OCI-LY1 (cell line): ENCODE results near the gene C2CD4A.
A peak's percentile ranks its signal among the peaks of the same experiment; 100 is the strongest.
"Not testable (repeated sequence)": the region's sequence is repeated elsewhere in the genome, so short reads cannot be mapped to it uniquely, and the experiment has no call there.

Experiments
- H2AFZ ChIP-seq: fragments of 200-600 bp; sonication (generic), shearing (Covaris generic); 2 replicates; pipeline ENCODE4 v1.6.0; 2014; ENCODE audit warnings: antibody characterized with exemption, mild to moderate bottlenecking, low read length
- H3F3A ChIP-seq: fragments of 200-600 bp; sonication (generic), shearing (Covaris generic); 2 replicates; pipeline ENCODE4 v1.6.0; 2014; ENCODE audit warnings: mild to moderate bottlenecking, antibody characterized with exemption, low read length, moderate library complexity; ENCODE audit not compliant: insufficient read depth
- H3K27ac ChIP-seq: fragments of 200-600 bp; sonication (generic); 2 replicates; pipeline ENCODE4 v1.5.1; 2014; ENCODE audit warnings: low read length, mixed run types, mild to moderate bottlenecking, low read depth; ENCODE audit not compliant: poor library complexity, severe bottlenecking
- H3K27me3 ChIP-seq: fragments of 200-600 bp; sonication (generic); 2 replicates; pipeline ENCODE4 v1.6.0; 2014; ENCODE audit warnings: antibody characterized with exemption, mild to moderate bottlenecking, low read length, moderate library complexity; ENCODE audit not compliant: insufficient read depth
- H3K36me3 ChIP-seq: fragments of 200-600 bp; sonication (generic); 2 replicates; pipeline ENCODE4 v1.6.1; 2014; ENCODE audit warnings: mild to moderate bottlenecking, antibody characterized with exemption, low read length, moderate library complexity, mixed read lengths; ENCODE audit not compliant: insufficient read depth
- H3K4me1 ChIP-seq: fragments of 200-600 bp; sonication (generic); 2 replicates; pipeline ENCODE4 v1.5.1; 2014; ENCODE audit warnings: mild to moderate bottlenecking, low read length, moderate library complexity; ENCODE audit not compliant: insufficient read depth, severe bottlenecking
- H3K4me2 ChIP-seq: fragments of 200-600 bp; sonication (generic), shearing (Covaris generic); 2 replicates; pipeline ENCODE4 v1.6.1; 2014; ENCODE audit warnings: low read length
- H3K4me3 ChIP-seq: fragments of 200-600 bp; sonication (generic); 2 replicates; pipeline ENCODE4 v1.5.1; 2014; ENCODE audit warnings: low read length, low read depth, mild to moderate bottlenecking, mixed read lengths; ENCODE audit not compliant: poor library complexity, severe bottlenecking
- H3K79me2 ChIP-seq: fragments of 200-600 bp; shearing (Covaris generic); 2 replicates; pipeline ENCODE4 v1.6.1; 2016; ENCODE audit warnings: mixed run types, low read length, mixed read lengths; ENCODE audit not compliant: insufficient read depth
- H3K9ac ChIP-seq: fragments of 200-600 bp; sonication (generic), shearing (Covaris generic); 2 replicates; pipeline ENCODE4 v1.6.1; 2014; ENCODE audit warnings: mild to moderate bottlenecking, low read length, mixed read lengths
- H3K9me2 ChIP-seq: fragments of 200-600 bp; sonication (generic), shearing (Covaris generic); 2 replicates; pipeline ENCODE4 v1.6.1; 2014; ENCODE audit warnings: low read depth, mild to moderate bottlenecking, low read length, mixed read lengths
- H3K9me3 ChIP-seq: fragments of 200-600 bp; shearing (Covaris generic); 2 replicates; pipeline ENCODE4 v1.6.1; 2014; ENCODE audit warnings: low read length, mixed read lengths
- H4K20me1 ChIP-seq: fragments of 200-600 bp; sonication (generic), shearing (Covaris generic); 2 replicates; pipeline ENCODE4 v1.6.0; 2016; ENCODE audit warnings: mild to moderate bottlenecking, low read length; ENCODE audit not compliant: insufficient read depth
- EZH2 ChIP-seq: fragments of 200-600 bp; sonication (generic), shearing (Covaris generic); IDR thresholded peaks from 2 replicates; pipeline ENCODE4 v1.8.0; 2017; ENCODE audit warnings: borderline replicate concordance, mixed run types, mild to moderate bottlenecking, antibody characterized with exemption, low read length, moderate library complexity, mixed read lengths
- TF ChIP-seq, protein P1 (sequence below): fragments of 200-600 bp; sonication (generic), shearing (Covaris generic); IDR thresholded peaks from 2 replicates; pipeline ENCODE4 v1.5.1; 2017; ENCODE audit warnings: mild to moderate bottlenecking, antibody characterized with exemption, low read length, moderate library complexity, mixed read lengths

Gene C2CD4A

DNA sequence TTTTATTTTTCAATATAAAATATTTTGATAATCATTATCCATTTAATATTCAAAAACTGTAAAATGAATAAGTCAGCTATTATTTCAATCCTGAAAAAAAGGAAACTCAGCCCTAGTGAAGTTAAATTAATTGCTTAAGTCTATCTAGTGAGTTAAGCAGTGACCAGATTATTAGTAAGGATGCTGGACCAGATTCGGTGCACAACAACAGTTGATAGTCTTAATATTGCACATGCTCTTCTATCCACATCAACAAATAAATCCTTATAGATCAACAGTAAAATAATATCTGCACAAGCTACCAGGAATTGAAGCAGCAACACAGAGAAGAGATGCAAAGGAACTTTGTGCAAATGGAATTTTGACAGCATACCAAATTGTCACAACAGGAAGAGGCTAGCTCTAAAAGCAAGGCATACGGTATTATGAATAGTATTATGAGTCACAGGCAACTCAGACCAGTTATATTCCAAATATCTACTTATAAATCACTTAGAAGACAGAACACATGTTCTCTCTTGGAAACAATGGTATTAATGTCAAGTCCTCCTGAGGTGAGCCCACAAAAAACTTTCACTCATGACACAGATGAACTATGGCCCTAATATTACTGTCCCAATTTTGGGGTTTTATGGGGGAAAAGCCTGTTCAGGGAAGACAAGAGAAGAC, 31.4 kb upstream of the C2CD4A start:
- peaks cover 29% of the 10 kb centered on the region for H3K36me3 ChIP-seq
- no peaks in the 10 kb centered on the region for H3K4me1 ChIP-seq
- no peaks in the 10 kb centered on the region for H3F3A ChIP-seq
- H3K27ac ChIP-seq = no peak overlapping the region
- H3K9ac ChIP-seq = no peak overlapping the region
- no peak overlapping the region for H3K4me2 ChIP-seq
- H3K4me3 ChIP-seq = no peak overlapping the region
- H3K9me2 ChIP-seq = no peaks in the 10 kb centered on the region
- TF ChIP-seq, protein P1, sequence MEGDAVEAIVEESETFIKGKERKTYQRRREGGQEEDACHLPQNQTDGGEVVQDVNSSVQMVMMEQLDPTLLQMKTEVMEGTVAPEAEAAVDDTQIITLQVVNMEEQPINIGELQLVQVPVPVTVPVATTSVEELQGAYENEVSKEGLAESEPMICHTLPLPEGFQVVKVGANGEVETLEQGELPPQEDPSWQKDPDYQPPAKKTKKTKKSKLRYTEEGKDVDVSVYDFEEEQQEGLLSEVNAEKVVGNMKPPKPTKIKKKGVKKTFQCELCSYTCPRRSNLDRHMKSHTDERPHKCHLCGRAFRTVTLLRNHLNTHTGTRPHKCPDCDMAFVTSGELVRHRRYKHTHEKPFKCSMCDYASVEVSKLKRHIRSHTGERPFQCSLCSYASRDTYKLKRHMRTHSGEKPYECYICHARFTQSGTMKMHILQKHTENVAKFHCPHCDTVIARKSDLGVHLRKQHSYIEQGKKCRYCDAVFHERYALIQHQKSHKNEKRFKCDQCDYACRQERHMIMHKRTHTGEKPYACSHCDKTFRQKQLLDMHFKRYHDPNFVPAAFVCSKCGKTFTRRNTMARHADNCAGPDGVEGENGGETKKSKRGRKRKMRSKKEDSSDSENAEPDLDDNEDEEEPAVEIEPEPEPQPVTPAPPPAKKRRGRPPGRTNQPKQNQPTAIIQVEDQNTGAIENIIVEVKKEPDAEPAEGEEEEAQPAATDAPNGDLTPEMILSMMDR = no peak
- no peak for TF ChIP-seq EZH2
- H2AFZ ChIP-seq = no peak overlapping the region
- no peaks in the 10 kb centered on the region for H3K27me3 ChIP-seq
- no peaks in the 10 kb centered on the region for H3K9me3 ChIP-seq
- no peaks in the 10 kb centered on the region for H3K79me2 ChIP-seq
- H4K20me1 ChIP-seq = no peaks in the 10 kb centered on the region

- peak overlapping the region; percentile 41 for H3K4me2 ChIP-seq
- H3K36me3 ChIP-seq = peaks cover 21% of the 10 kb centered on the region
- no peaks in the 10 kb centered on the region for H3K9me3 ChIP-seq
- H2AFZ ChIP-seq = no peak overlapping the region
- no peak for TF ChIP-seq EZH2
- TF ChIP-seq, protein P1 = no peak
- peak overlapping the region; percentile 15 for H3K4me3 ChIP-seq
- H3K27me3 ChIP-seq = no peaks in the 10 kb centered on the region
- no peak overlapping the region for H3K27ac ChIP-seq
- H3K9me2 ChIP-seq = no peaks in the 10 kb centered on the region
- H3K9ac ChIP-seq = peak overlapping the region; percentile 4; the same call in 1 of the 2 replicates
- peaks cover 22% of the 10 kb centered on the region for H3K4me1 ChIP-seq
- H3K79me2 ChIP-seq = peaks cover 55% of the 10 kb centered on the region
- no peaks in the 10 kb centered on the region for H4K20me1 ChIP-seq
- 0 out of 2 replicates have a peak, but pooled peaks cover 6% of the 10 kb centered on the region for H3F3A ChIP-seq
These were observed 20.6 kb upstream of the C2CD4A start for GRCh38 chr15:62046078-62046743.

DNA sequence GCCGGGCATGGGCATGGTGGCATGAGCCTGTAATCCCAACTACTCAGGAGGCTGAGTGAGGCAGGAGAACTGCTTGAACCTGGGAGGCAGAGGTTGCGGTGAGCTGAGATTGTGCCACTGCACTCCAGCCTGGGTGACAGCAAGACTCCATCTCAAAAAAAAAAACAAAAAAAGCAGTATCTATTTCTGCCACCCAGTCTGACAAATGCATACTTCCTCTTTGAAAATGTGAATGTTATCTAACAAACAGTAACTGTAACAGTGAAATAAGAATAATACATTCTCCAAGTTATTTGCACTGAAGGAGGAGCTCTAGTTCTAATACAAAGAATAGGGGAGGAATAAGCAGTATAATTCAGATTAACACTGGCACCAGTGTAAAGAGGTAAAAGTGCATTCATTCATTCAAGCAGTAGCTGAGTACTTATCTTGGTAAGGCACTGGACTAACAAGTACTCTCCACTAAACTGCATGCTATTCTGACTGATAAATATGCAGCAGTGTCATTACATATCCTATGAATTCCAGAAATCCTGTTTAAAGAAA, 19.4 kb upstream of the C2CD4A start:
- Histone ChIP-seq H3K27ac (peak overlapping the region; percentile 44), H3K27me3 (no peaks in the 10 kb centered on the region), H3K9ac (no peak overlapping the region; the same call in 1 of the 2 replicates), H3F3A (0 out of 2 replicates have a peak, but pooled peaks cover 6% of the 10 kb centered on the region), H3K79me2 (peaks cover 66% of the 10 kb centered on the region), H3K4me1 (peaks cover 22% of the 10 kb centered on the region), H4K20me1 (no peaks in the 10 kb centered on the region), H2AFZ (no peak overlapping the region), H3K4me2 (peak overlapping the region; percentile 34; the same call in 1 of the 2 replicates), H3K9me2 (no peaks in the 10 kb centered on the region), H3K36me3 (peaks cover 10% of the 10 kb centered on the region; the same call in 1 of the 2 replicates), H3K9me3 (no peaks in the 10 kb centered on the region), H3K4me3 (no peak overlapping the region)
- TF ChIP-seq, protein P1 = no peak
- no peak for TF ChIP-seq EZH2

DNA sequence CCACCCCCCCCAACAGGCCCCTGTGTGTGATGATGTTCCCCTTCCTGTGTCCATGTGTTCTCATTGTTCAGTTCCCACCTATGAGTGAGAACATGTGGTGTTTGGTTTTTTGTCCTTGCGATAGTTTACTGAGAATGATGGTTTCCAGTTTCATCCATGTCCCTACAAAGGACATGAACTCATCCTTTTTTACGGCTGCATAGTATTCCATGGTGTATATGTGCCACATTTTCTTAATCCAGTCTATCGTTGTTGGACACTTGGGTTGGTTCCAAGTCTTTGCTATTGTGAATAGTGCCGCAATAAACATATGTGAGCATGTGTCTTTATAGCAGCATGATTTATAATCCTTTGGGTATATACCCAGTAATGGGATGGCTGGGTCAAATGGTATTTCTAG, 18.5 kb upstream of the C2CD4A start:
- not testable (repeated sequence) for H3K9me2 ChIP-seq, H4K20me1 ChIP-seq, H3K27ac ChIP-seq, H3K4me2 ChIP-seq, H3F3A ChIP-seq, H3K9me3 ChIP-seq, H3K9ac ChIP-seq, H2AFZ ChIP-seq, H3K27me3 ChIP-seq, H3K36me3 ChIP-seq, H3K4me3 ChIP-seq
- Histone ChIP-seq H3K79me2 (peaks cover 75% of the 10 kb centered on the region), H3K4me1 (peaks cover 29% of the 10 kb centered on the region)
